GM21528 (cell line): ENCODE data around the gene TET3.

ENCODE experiments used
- ATAC-seq: cut with Tn5 transposase; IDR thresholded peaks from one replicate; pipeline ENCODE4 v1.9.1; 2021; ENCODE audit warnings: mild to moderate bottlenecking, moderate library complexity; ENCODE audit not compliant: unreplicated experiment, low FRiP score

Gene TET3

DNA sequence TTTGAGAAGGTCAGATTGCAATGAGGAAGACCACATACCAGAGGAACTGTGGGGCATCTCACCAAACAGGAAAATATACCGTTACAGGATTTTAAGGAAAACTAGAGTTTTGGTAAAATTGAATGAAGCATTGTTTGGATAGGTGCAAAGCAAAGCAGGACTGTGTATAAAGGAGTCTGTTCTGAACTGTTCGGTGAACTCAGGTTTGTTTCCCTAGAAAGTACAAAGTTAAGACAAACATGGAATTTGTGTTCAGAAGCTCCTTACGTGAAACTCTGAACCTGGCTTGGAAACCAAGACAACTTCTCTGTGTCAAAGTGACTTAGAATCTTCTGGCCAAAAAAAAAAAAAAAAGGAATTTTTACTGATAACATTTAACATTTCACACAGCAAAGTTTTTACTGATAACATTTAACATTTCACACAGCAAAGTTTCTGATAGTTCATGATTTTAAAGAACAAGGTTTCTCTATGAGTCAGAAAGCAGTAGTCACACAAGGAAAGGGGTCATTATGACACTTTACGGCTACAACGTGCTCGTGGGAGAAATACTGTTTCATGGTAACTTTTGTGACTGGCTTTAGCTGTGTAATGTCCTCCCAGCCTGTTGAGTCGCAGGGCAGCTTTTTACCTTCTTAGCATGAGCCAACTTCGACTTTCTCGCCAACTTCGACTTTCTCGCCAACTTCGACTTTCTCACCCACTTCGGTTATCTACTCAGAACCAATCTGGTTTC is 21.2 kb upstream of the TET3 start:
- ATAC-seq, result no peak

DNA sequence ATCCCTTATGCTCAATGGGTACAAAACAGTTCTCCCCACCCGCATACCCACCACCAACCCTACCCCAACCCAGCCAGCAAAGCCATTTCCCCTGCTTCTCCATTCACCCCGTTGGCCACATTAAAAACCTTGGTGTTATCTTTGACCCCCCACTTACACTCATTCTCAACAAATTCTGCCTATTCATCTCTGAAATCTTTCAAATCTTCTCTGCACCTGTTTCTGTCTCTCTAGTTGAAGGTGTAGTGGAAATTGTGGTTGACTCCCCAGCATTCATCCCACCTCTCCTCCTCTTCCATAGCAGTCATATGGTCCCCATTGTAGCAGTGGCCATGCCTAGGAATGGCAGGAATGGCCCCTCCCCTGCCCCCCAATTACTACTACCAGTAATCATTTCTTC is 20.5 kb upstream of the TET3 start:
- no peak for ATAC-seq

DNA sequence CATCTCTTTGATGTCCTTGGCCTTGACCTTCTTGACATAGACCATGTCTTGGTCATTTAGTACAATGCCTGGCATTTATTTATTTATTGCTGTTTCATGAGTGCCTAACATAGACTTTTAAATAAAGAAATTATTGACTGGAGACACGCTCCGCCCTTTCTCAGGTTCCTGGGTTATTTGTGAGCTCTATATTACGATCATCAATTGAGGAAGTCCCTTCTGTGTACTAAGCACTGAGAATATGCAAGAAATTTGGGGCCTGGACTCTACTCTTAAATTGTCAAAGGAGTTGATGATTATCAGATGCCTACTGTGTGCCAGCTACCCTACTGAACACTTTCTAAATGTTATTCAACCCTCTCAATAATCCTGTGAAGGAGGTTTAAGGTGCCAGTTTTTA is 19.7 kb upstream of the TET3 start:
- no peak for ATAC-seq

DNA sequence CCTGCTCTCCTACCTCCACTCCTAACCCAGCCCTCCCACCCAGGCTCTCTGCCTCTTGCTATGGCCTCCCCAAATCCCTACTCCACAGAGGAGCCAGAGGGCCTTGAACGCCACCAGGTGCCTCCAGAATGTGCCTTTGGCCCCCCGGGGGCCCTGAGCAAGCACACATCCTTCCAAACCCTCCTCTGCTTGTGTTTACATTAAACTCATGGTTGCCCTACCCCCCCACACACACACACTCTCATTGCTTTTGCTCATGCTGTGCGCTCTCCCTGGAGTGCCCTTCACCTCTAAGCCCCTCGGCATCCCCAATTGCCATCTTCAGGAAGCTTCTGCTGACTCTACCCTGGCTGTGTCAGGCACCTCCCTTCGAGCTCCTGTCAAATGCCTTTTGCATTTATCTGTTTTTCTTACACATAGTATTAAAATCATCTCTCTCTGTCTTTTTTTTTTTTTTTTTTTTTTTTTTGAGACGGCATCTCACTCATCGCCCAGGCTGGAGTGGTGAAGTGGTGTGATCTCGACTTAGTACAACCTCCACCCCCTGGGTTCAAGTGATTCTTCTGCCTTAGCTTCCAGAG is 16.3 kb upstream of the TET3 start:
- ATAC-seq, result no peak

DNA sequence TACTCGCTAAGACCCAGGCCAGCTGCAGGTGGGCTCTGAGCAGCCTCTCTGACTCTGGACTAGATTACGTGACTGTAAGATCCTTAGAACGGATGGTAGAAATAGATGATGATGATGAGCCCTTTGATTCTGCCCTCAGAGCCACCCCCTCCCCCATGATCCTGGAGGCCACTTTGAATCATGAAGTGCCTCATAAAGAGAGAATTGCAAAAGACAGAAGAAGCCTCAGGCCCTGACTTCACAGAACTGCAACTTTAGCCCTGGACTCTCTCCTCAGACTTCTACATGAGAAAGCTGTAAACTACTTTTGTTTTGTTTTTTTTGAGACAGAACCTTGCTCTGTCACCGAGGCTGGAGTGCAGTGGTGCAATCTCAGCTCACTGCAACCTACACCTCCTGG is 15.4 kb upstream of the TET3 start:
- no peak for ATAC-seq

DNA sequence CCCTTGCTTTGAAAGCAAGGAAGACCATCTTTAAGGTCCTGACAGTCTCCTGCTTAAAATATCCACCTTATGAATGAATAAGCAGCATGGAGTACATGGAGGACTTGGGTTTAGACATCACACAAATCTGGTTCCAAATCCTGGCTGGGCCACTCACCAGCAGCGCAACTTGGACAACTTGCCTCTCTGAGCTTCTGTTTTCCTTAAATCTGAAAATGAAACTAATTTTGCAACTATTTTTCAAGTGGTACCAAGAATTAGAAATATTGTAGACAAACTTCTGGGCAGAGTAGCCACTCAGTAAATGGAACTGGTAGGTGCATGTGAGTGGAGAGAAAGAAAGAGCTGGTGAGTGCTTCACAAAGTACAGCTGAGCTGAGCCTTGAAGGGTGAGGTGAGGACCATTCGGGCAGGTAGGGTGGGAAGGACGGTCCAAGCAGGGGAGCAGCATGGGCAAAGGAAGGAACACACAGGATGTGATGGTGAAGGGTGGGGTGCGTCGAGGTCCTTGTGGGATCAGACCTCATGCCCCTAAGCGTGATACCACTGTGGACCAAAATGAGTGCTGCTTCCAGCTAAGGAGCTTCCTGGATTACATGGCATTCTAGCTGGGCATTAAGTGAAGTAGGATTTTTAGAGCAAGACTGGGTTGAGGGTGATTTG is 14.4 kb upstream of the TET3 start:
- no peak for ATAC-seq

DNA sequence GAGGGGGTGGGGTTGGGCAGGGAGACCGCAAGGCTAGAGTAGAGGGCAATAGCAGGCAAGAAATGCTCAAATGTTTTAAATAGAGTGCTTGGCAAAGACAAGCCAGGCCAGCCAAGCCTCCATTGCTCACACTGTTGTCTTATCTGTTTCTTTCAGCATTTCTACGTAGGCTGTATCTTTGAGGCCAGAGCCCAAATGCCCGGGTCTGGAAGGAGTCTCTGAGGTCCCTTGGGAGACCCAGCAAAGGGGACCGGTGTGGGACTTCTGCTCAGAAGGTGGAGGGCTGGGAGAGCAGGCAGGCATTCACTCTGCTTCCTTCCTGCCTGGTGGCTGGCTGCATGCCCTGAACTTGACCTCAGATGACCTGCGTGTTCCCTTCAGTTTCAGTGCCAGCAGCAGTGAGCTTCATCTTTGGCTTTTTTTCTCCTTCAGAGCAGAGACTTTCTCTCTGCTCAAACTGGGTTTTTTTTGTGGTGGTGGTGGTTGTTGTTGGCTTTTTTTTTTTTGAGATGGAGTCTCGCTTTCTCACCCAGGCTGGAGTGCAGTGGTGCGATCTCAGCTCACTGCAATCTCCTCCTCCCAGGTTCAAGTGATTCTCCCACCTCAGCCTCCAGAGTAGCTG is 13.7 kb upstream of the TET3 start:
- peak; percentile 76 for ATAC-seq

DNA sequence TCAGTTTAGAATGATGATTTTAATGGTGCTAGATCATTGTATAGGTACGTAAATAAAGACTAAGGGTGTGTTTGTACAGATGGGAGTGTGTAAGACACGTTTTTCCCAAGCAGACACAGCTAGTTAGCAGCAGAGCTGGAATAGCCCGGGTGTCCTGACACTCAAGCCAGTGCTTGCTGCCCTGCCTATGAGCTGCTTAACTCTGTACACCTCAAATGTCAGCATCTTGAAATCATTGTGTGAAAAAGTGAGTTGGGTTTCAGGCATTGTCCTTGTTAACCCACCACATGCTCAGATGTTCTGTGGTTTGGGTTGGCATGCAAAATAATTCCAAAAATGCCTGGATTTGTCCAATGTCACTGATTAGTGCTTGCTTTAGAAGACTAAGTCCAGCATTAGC is 13.0 kb upstream of the TET3 start:
- ATAC-seq, result no peak

DNA sequence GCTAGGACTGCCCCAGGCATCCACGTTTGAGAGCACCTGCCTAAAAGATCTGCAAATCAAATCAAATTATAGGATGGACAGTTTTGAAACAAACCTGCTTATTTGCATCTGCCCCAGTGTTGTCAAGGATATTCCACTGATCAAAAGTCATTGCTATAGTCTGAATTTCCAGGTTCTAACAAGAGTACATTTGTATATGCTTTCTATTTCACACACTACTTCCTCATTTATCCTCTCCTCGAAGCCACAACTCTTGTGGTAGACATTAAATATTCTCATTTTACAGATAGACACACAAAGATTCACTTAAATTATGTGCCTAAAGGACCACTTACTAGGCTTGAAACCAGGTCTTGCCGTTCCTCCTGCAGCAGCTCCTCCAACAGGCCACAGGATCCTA is 11.9 kb upstream of the TET3 start:
- ATAC-seq, result no peak

DNA sequence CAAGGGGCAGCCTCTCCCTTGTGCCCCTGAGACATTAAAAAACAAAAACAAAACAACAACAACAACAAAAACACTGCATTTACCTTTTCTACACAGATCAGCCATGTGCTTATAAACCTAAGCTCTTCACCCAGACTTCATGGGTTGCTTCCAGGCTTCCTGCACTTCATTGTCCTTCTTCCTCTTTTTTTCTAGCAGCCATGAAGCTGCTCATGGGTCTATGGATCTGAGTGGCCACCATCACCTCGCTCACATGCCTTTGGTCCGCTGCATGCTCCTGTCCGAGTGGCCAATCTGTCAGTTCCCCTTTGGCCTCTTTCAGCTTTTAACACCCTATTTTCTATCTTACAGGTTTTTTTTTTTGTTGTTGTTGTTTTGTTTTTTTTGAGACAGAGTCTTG is 9.0 kb upstream of the TET3 start:
- ATAC-seq, result no peak

DNA sequence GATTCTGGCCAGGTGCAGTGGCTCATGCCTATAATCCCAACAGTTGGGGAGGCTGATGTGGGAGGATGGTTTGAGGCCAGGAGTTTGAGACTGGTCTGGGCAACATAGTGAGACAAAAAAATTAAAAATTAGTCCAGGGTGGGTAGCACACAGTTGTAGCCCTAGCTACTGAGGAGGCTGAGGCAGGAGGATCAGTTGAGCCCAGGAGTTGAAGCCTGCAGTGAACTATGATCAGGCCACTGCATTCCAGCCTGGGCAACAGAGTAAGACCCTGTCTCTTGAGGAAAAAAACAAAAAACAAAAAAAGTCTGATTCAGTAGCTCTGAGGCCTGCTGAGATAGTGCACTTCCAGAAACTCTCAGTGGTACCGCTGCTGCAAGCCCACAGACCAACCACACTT is 7.9 kb upstream of the TET3 start:
- ATAC-seq, result no peak

DNA sequence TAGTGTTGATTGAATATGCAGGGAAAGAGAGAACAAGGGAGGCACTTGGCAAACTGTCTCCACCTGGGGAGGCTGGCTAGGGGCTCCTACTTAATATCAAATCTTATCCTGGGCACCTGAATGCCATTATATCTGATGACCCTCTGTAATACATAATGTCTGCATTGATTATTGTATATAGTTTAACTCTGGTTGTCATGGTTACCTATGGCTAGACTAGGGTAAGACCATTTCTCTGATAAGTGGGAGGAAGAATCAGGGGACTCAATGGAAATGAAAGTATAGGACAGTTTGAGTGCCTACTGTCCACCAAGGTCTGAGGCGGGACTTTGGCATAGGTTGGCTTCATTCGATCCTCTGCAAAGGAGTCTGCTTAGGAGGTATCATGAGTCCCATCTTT is 7.2 kb upstream of the TET3 start:
- no peak for ATAC-seq

DNA sequence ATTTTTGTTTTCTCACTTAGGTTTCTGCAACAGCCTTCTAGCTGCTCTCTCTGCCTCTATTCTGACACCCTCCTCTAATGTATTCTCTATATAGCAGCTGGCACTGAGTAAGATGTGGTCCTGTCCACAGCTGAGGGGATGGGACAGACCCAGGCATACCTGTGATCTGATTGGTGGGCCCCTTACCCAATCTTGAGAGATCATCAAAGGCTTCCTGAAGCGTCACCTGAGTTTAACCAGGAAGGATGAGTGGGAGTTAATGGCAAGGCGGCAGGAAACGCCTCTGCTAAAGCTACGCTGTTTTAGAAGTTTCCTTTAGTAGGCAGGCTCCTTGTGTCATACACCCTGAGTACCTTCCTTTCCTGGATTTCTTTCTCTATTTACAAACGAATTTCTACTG is 5.7 kb upstream of the TET3 start:
- ATAC-seq, result no peak

DNA sequence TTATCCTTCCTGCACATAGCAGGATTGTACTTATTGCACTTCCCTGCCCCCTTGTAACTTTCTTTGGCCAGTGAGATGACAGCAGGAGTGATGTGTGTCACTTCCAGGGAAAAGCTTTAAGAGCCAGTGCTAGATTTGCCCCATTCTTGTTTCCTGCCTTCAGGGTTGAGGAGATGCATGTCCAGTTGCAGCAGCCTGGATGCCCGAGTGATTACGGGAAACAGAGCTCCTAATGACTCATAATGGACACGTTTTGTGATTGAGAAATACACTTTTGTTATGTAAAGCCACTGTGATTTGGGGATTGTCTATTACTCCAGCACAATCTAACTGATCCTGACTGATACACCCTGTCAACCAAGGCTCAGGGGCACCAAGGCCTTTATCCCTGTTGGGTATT is 5.0 kb upstream of the TET3 start:
- ATAC-seq, result no peak

DNA sequence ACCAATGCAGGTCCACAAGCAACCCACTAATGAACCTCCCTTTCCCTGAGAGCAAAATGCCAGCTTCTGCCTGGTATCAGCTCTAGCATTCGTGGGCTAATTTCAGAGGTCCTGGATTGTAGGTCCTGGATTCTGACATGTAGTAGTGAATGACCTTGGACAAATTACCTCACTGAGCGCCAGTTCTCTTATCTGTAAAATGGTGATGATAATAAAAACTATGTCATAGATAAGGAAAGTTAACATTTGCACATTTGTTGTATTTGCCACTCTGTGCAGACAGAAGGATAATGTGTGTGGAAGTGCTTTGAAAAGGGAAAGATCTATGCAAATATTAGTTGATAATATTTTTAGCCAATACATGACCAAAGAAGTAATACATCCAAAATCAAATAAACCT is 4.1 kb upstream of the TET3 start:
- no peak for ATAC-seq

DNA sequence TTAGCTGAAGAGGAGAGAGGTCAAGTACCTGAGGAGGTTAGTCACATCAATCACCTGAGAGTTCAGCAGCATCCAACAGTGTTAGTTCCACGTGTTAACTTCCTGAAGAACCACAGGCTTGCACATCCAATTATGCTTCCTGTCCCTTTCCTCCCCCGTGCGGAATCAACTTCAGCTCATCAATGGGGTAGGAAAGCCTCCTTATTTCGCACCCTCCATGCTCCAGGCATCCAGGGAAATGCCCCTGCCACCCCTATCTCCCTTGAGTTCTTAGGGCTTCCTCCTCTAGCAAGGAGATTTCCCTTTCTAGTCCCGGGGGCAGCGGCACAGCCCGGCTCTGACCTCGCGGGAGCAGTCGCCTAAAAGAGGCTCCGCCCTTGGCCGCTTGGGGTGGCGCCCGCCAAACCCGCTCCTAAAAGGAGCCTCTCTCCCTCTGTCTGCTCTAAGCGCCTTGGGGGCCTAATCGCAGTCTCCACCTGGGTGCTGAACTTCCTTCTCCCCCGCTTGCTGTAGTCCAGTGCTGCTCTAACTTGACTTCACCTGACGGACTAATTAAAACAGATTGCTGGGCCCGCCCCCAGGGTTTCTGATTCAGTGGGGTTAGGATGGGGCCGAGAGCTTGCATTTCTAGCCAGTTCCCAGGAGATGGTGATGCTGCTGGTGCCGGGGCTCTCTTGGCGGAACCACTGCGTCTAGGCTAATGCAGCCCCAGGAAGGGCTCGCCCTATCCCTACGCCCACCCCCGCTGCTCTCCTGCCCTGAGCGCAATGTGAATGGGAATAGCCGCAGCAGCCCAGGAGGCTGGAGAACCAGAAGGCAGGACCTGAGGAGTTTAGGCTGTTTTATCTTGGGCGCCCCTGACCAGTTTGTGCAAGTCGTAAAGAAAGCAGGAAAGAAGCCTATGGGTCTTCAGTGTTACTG is 3.4 kb upstream of the TET3 start:
- peak; percentile 38 for ATAC-seq

DNA sequence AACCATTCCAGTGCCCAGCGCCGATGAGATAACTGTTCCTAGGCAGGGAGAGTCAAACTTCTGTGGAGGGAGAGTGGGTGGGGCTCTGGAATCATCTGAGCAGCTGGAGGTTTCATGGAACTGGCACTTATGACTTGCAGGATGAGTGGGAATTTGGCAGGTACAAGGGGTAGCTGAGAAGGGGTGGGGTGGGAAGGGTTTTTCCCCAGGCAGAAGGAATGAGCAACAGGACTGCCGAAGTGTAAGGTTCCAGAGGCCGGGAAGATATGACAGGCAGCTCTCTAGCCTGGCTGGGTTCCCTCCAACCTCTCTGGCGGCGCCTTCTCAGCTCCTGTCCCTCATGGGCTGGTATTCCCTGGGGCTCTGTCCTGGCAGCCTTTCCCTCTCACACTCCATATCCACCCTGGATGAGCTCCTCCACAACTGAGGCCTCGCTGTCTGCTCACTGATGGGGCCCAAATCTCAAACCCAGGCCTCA is 2.5 kb upstream of the TET3 start:
- ATAC-seq, result no peak

DNA sequence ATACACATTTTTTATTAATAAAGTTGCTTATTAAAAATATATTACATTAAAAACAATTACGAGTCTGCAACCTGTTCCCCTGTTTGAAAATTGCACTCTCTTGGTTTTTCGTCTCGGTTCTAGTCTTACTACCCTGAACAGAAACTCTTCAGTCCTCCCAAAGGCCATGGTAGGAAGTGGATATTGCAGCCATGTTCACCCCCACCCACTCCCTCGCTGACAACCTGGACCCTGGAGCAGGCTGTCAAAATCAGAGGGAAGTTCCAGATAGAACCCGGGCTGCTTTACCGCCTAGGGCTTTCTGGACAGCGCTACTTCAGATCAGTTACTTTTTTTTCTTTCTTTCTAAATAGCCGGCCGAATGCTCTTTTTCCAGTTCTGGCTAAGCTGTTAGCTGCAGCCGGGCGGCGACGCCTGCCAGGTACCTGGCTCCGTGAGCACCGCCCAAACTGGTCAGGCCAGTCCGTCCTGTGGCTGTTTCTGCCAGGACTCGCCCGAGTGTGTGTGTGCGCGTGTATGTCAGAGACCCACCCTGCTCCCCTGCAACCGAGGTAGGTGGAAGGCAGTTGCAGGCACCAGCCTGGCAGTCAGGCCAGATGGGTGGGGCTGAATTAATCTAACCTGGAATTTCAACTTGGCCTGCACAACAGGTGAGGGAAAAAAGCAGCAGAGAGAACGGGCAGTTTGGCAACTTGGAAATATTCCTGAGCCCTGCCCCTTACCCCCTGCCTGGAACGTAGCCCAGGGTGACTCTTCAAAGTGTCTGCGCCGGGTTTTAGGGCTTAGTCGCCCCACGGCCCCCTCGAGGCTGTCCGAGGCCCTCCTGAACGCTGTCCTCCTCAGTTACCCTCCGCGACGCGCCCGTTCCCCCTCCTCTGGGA is 1.1 kb upstream of the TET3 start:
- ATAC-seq, result no peak

DNA sequence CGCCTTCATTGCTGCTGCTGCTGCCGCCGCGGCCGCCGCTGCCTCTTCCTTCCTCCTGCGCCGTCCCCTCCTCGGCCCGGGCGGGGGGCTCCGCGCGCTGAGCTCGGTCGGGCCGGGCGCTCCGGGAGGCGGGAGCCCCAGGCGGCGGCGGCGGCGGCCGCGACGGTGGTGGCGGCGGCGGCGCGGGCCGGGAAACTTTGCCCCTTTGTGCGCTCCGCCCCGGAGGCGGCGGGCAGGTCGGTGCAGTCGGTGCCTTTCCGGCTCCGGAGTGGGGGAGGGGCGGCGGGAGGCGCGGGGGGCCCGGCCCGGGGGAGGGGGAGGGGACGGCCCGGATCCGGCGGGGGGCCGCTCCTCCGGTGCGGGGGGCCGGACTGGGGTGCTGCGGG is 205 bp downstream of the TET3 start:
- ATAC-seq, result peak; percentile 7
